ENCODE data around the gene BRD2. TPM values are rescaled to one million over a fixed set of nuclear protein-coding genes. Genes with fewer than 3 reads are reported as not detected.

Gene BRD2
- total RNA-seq (100 to 1,000 TPM; 409 to 459 TPM), total RNA-seq (690 to 1,495 reads per million in 2 donors)

GRCh38 chr6:32968093-32968866, at the start of gene BRD2:
BRD2 (plus strand) TSS chr6:32968594; CDS start chr6:32972899, 4,305 bp downstream.
- Mint-ChIP-seq H3K27me3 (no peaks in the 10 kb centered on the region), H3K4me3 (peak within 1 kb of the TSS; percentile 100), H3K4me1 (peaks cover 62% of the 10 kb centered on the region), H3K27ac (peak within 1 kb of the TSS; percentile 99), H3K36me3 (ENCODE audit: low read depth) (peaks cover 6% of the 10 kb centered on the region)
- DNase-seq (peak; percentile 94 to 95 (median 94)), ATAC-seq (peak; percentile 51)
- no peaks in the 10 kb centered on the region for H3K9me3 ChIP-seq (ENCODE audit: control insufficient read depth, low read length, poor library complexity, severe bottlenecking)

- ATAC-seq (no peak), DNase-seq (no peak)
- H3K9me3 ChIP-seq (ENCODE audit: control insufficient read depth, low read length, poor library complexity, severe bottlenecking) = no peaks in the 10 kb centered on the region
- peak overlapping the region; percentile 83 for H3K27ac Mint-ChIP-seq
- no peak overlapping the region for H3K4me3 Mint-ChIP-seq
- peaks cover 14% of the 10 kb centered on the region for H3K27me3 Mint-ChIP-seq
- no peaks in the 10 kb centered on the region for H3K36me3 Mint-ChIP-seq (ENCODE audit: low read depth)
- H3K4me1 Mint-ChIP-seq = peaks cover 5% of the 10 kb centered on the region
These were observed 47.7 kb upstream of the BRD2 start for GRCh38 chr6:32920715-32921114.

- DNase-seq = no peak
- Mint-ChIP-seq H3K27ac (no peak overlapping the region), H3K4me1 (peaks cover 2% of the 10 kb centered on the region), H3K4me3 (no peak overlapping the region), H3K27me3 (peaks cover 14% of the 10 kb centered on the region), H3K36me3 (ENCODE audit: low read depth) (no peaks in the 10 kb centered on the region)
- ATAC-seq = no peak
- H3K9me3 ChIP-seq (ENCODE audit: control insufficient read depth, low read length, poor library complexity, severe bottlenecking) = no peaks in the 10 kb centered on the region
These were observed 46.3 kb upstream of the BRD2 start for GRCh38 chr6:32922083-32922482.

GRCh38 chr6:32931211-32931610, 37.2 kb upstream of the BRD2 start:
- H3K27me3 Mint-ChIP-seq = no peaks in the 10 kb centered on the region
- DNase-seq (no peak), ATAC-seq (no peak)
- peaks cover 14% of the 10 kb centered on the region for H3K4me1 Mint-ChIP-seq
- no peak overlapping the region for H3K27ac Mint-ChIP-seq
- H3K4me3 Mint-ChIP-seq = no peak overlapping the region
- no peaks in the 10 kb centered on the region for H3K36me3 Mint-ChIP-seq (ENCODE audit: low read depth)
- H3K9me3 ChIP-seq (ENCODE audit: control insufficient read depth, low read length, poor library complexity, severe bottlenecking) = no peaks in the 10 kb centered on the region

- H3K4me1 Mint-ChIP-seq = peaks cover 21% of the 10 kb centered on the region
These were observed 36.1 kb upstream of the BRD2 start for GRCh38 chr6:32932132-32932868.

GRCh38 chr6:32933661-32934085, 34.7 kb upstream of the BRD2 start:
- peaks cover 23% of the 10 kb centered on the region for H3K4me1 Mint-ChIP-seq
- H3K9me3 ChIP-seq (ENCODE audit: control insufficient read depth, low read length, poor library complexity, severe bottlenecking) = no peaks in the 10 kb centered on the region
- DNase-seq (peak; percentile 55 to 68 (median 60)), ATAC-seq (peak; percentile 72)
- peaks cover 4% of the 10 kb centered on the region for H3K36me3 Mint-ChIP-seq (ENCODE audit: low read depth)
- no peak overlapping the region for H3K27ac Mint-ChIP-seq
- no peaks in the 10 kb centered on the region for H3K27me3 Mint-ChIP-seq
- H3K4me3 Mint-ChIP-seq = no peak overlapping the region

More at GRCh38 chr6:32932132-32932868, 36.1 kb upstream of the BRD2 start:
- Mint-ChIP-seq H3K4me3 (no peak overlapping the region), H3K36me3 (ENCODE audit: low read depth) (peaks cover 4% of the 10 kb centered on the region), H3K27me3 (no peaks in the 10 kb centered on the region), H3K27ac (no peak overlapping the region)
- DNase-seq (no peak), ATAC-seq (no peak)
- no peaks in the 10 kb centered on the region for H3K9me3 ChIP-seq (ENCODE audit: control insufficient read depth, low read length, poor library complexity, severe bottlenecking)

- H3K36me3 Mint-ChIP-seq (ENCODE audit: low read depth) = peaks cover 4% of the 10 kb centered on the region
- no peaks in the 10 kb centered on the region for H3K27me3 Mint-ChIP-seq
- peak overlapping the region; percentile 41 for H3K27ac Mint-ChIP-seq
- ATAC-seq = no peak
- H3K4me1 Mint-ChIP-seq = peaks cover 28% of the 10 kb centered on the region
- no peak for DNase-seq
- no peak overlapping the region for H3K4me3 Mint-ChIP-seq
- no peaks in the 10 kb centered on the region for H3K9me3 ChIP-seq (ENCODE audit: control insufficient read depth, low read length, poor library complexity, severe bottlenecking)
These were observed 32.7 kb upstream of the BRD2 start for GRCh38 chr6:32935551-32936238.

- peak overlapping the region; percentile 41 for H3K27ac Mint-ChIP-seq
- no peak for DNase-seq
- peak overlapping the region; percentile 41 for H3K4me3 Mint-ChIP-seq
- H3K27me3 Mint-ChIP-seq = no peaks in the 10 kb centered on the region
- H3K36me3 Mint-ChIP-seq (ENCODE audit: low read depth) = peaks cover 4% of the 10 kb centered on the region
- H3K9me3 ChIP-seq (ENCODE audit: control insufficient read depth, low read length, poor library complexity, severe bottlenecking) = no peaks in the 10 kb centered on the region
- H3K4me1 Mint-ChIP-seq = peaks cover 32% of the 10 kb centered on the region
- ATAC-seq = no peak
These were observed 31.9 kb upstream of the BRD2 start for GRCh38 chr6:32936239-32937152.

GRCh38 chr6:32937230-32937633, 31.2 kb upstream of the BRD2 start:
- Mint-ChIP-seq H3K4me3 (no peak overlapping the region), H3K27ac (no peak overlapping the region), H3K4me1 (peaks cover 38% of the 10 kb centered on the region), H3K27me3 (no peaks in the 10 kb centered on the region), H3K36me3 (ENCODE audit: low read depth) (peaks cover 4% of the 10 kb centered on the region)
- no peak for DNase-seq
- H3K9me3 ChIP-seq (ENCODE audit: control insufficient read depth, low read length, poor library complexity, severe bottlenecking) = no peaks in the 10 kb centered on the region
- no peak for ATAC-seq

GRCh38 chr6:32938494-32938893, 29.9 kb upstream of the BRD2 start:
- no peak overlapping the region for H3K27ac Mint-ChIP-seq

GRCh38 chr6:32940656-32941213, 27.7 kb upstream of the BRD2 start, which contains the start of gene HLA-DMB:
HLA-DMB (minus strand) TSS chr6:32941028; CDS start chr6:32940807, 221 bp downstream.
- no peaks in the 10 kb centered on the region for H3K9me3 ChIP-seq (ENCODE audit: control insufficient read depth, low read length, poor library complexity, severe bottlenecking)
- Mint-ChIP-seq H3K27me3 (no peaks in the 10 kb centered on the region), H3K4me3 (peak within 1 kb of the TSS; percentile 90), H3K36me3 (ENCODE audit: low read depth) (peaks cover 4% of the 10 kb centered on the region), H3K27ac (peak within 1 kb of the TSS; percentile 97), H3K4me1 (peaks cover 64% of the 10 kb centered on the region)
- peak in 2 of 3 donors; percentile 12 to 17 for DNase-seq
- peak; percentile 86 for ATAC-seq

More at GRCh38 chr6:32938494-32938893, 29.9 kb upstream of the BRD2 start:
- H3K27me3 Mint-ChIP-seq = no peaks in the 10 kb centered on the region
- no peaks in the 10 kb centered on the region for H3K9me3 ChIP-seq (ENCODE audit: control insufficient read depth, low read length, poor library complexity, severe bottlenecking)
- ATAC-seq (no peak), DNase-seq (no peak)
- H3K36me3 Mint-ChIP-seq (ENCODE audit: low read depth) = peaks cover 4% of the 10 kb centered on the region
- H3K4me1 Mint-ChIP-seq = peaks cover 49% of the 10 kb centered on the region
- H3K4me3 Mint-ChIP-seq = no peak overlapping the region

- DNase-seq = peak in 2 of 3 donors; percentile 13 to 15
- peak overlapping the region; percentile 97 for H3K27ac Mint-ChIP-seq
- H3K27me3 Mint-ChIP-seq = no peaks in the 10 kb centered on the region
- peaks cover 59% of the 10 kb centered on the region for H3K4me1 Mint-ChIP-seq
- no peaks in the 10 kb centered on the region for H3K9me3 ChIP-seq (ENCODE audit: control insufficient read depth, low read length, poor library complexity, severe bottlenecking)
- ATAC-seq = peak; percentile 81
- H3K4me3 Mint-ChIP-seq = peak overlapping the region; percentile 90
- peaks cover 4% of the 10 kb centered on the region for H3K36me3 Mint-ChIP-seq (ENCODE audit: low read depth)
These were observed 27.1 kb upstream of the BRD2 start for GRCh38 chr6:32941214-32941768.

Data from T-helper 17 cell (primary cell).